Stimulated activated CD4-positive, alpha-beta T cell treated with anti-CD3 and anti-CD28 coated beads, Interleukin-2, amount 100 ng/mL, for 48 hours (primary cell): ENCODE results near the gene CD58.
"Not testable (repeated sequence)": the region's sequence is repeated elsewhere in the genome, so short reads cannot be mapped to it uniquely, and the experiment has no call there.

Experiments used
- DNase-seq, 2 donors: peaks; one replicate each; pipeline ENCODE4 v3.0.0-alpha.2; 2020

CD58 gene

DNA sequence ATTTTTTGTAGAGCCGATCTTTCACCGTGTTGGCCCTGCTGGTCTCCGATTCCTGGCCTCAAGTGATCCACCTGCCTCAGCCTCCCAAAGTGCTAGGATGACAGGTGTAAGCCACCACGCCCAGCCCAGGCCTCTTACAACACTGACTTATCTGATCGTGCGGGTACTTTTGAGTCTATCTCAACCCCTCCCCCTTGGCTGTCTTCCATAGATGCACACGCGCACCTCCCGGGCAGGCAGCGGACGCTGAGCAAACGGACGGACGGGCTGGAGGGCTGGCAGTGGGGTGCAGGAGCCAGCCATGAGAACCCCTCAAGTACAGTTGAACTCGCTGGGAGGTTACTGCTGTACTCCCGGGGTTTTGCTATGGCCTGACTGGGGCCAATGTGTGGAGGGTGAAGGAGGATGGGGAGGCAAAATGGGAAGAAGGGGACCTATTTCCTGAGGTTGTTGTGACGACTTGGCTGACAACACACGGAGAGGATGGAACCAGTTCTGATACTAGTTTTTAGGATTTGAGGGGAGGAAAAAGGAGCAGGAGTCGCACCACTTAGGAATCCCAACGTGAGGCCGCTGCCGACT lies 959 bp downstream of the CD58 start:
- peak; percentile 20 to 50 for DNase-seq

DNA sequence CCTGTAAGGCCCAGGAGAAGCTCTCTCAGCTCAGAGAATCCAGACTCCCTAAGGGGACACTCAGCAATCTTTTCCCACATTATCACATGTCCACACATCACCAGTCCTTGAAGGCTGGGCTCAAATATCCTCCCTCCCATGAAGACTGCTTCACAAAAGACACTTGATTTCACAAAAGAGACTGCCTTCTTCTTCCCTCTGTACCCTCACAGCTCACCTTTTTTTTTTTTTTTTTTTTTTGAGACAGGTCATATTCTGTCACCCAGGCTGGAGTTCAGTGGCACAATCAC lies 1.5 kb downstream of the CD58 start:
- DNase-seq, result no peak

DNA sequence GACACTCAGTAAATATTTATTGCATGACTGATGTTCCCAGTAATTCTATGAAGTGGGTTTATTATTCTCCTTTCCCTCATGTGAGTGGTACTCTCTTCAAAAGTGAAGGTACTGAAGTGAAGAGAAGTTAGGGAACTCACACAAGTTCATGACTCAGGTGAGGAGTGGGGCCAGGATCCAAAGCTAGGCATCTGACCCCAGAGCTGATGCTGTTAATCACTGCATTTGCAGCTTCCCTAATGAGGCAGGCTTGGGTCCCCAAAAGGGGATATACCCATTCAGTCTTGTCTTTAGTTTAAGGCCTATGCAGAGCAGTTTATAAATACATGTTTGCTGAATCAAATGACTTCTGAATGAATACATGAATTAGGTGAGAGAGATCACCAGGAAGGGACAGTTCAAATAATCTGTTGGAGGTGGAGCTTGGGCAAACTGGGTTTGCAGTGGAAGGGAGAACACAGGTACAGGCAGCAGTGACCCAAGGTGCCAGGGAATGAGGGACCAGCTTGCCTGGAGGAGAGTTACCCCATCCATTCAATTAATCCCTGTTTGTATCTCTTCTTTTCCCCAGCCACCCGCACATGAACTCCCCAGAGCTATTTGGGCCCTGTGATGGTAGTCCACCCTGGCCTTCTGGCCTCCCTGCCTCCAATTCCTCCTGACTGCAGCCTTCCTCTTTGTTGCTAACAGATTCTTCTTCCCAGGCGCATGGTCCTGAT lies 2.0 kb downstream of the CD58 start:
- DNase-seq, result no peak

DNA sequence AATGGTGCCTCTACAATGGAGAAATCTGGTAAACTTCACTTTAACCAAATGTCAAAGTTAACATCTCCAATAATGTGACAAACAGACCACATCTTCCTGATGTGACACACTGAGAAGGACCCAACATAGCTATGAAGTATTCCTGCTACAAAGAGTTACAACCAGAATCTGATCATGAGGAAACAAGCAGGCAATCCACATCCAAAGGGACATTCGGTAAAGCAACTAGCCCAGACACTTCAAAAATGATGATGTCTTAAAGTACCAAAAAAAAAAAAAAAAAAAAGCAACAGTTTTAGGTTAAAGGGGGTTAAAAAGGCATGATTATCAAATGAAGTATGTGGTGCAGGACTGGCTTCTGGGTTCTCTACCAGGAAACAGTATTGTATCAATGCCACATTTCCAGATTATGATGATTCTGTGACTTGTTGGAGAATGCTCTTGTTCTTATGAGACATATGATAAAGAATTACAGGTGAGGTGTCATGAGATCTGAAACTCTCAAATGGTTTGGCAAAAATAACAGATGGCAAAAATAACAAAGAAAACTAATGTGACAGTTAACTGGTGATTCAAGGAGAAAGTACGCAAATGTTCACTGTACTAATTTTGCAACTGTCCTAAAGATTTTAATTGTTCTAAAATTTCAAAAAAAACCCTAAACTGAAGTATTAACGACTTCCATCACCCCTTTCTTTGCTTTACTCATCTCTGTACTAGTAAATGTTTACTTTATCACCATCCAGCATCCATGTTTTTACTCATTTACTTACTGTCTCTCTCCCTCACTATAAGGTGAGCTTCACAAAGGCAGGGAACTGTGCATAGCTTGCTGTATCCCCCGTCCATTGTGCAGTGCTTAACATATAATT lies 2.8 kb downstream of the CD58 start:
- DNase-seq, result no peak

DNA sequence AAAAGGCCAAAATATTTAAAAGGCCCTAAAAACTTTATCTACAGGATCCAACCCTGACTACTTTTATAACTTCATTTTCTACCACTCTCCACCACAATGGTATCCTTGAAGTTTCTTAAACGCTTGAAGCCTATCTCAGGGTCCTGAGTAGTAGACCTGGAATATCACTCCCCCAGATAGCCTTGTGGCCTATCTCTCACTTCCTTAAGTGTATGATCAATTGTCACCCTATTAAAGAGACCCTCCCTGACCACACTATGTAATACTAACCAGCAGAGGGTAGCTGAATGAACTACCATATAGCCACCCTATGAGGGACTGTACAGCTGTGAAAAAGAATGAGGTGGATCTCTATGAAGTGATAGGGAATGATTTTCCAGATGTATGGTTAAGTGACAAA lies 5.6 kb downstream of the CD58 start:
- DNase-seq, result no peak

DNA sequence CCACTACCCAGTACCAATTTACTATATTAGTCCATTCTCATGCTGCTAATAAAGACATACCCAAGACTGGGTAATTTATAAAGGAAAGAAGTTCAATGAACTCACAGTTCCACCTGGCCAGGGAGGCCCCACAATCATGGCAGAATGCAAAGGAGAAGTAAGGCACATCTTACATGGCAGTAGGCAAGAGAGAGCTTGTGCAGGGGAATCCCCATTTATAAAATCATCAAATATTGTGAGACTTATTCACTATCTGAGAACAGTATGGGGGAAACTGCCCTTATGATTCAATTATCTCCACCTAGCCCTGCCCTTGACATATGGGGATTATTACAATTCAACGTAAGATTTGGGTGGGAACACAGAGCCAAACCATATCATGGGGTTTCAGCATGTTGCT lies 6.4 kb downstream of the CD58 start:
- no peak for DNase-seq

DNA sequence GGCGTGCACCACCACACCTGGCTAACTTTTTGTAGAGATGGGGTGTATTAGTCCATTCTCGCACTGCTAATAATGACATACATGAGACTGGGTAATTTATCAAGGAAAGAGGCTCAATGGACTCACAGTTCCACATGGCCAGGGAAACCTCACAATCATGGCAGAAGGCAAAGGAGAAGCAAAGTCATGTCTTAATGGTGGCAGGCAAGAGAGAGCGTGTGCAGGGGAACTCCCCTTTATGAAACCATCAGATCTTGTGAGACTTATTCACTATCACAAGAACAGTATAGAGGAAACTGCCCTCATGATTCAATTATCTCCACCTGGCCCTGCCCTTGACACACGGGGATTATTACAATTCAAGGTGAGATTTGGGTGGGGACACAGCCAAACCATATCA lies 8.4 kb downstream of the CD58 start:
- not testable (repeated sequence) for DNase-seq

DNA sequence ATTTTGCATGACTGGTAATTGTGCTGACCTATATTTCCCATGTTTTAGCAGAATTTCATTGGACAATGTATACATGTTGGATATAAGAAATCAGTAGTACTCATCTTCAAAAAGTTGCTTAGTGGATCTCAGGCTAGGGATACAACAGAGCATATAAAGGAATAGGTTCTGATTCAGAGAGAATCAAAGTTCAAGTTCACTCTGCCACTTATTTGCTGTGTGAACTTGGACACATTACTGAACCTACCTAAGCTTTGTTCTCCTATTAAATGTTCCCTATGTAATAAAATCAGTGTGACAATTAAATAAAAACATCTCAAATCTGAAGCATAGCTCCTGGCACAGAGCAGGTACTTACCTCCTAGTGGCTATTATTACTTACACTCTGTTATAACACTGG lies 9.3 kb downstream of the CD58 start:
- no peak for DNase-seq

DNA sequence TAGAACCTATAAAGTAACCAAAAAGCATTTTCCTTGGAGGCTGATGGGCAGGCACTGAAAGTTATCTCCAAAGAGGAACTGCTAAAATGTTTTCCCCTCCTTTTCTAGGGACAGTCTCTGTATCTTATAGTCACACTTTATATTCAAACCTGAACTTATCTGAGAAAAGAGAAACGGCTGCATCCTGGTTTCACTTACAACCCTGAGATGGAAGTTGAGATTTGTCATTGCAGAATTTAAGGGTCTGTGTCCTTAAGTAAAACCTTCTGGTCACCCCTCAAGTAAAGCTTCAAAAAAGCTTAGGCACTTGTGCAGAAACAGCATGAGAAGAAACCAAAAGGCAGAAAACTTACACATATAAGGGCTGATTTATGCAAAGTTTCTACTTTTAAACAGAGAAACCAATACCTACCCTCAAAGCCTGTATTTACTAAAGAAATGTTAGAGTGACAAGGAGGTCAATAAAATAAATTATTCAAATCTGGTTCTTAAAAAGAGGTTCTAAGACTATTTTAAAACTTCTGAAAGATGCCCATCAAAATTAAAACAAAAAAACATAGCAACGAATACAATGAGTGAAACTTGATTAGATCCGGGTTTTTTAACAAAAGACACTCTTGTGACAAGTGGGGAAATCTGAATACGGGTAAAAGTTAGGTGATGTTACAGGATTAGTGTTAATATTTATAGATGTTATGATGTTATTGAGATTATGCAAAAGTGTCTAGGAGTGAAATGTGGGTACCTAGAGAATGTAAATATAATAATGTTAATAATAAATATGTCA lies 9.9 kb downstream of the CD58 start:
- no peak for DNase-seq

DNA sequence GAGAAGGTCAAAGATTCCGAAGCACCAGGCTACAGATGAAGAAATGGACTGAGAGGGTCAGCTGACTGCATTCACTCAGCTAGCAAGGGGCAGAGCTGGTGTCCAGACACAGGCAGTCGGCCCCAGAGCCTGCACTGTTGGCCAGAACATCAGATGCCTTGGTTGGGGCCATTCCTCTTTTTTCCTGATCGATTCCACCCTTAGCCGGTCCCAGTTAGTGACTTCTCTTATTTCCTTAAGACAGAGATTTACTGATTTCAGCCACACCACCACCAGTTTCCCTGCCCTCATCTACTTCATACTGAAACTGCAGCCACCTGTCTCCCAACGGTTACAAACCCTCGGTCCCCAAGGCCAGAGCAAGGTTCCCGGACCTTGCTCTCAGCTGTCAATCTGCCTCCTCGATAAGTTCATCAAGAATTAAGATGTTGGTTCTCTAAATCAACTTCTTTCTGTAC lies 11.5 kb downstream of the CD58 start:
- DNase-seq, result no peak

DNA sequence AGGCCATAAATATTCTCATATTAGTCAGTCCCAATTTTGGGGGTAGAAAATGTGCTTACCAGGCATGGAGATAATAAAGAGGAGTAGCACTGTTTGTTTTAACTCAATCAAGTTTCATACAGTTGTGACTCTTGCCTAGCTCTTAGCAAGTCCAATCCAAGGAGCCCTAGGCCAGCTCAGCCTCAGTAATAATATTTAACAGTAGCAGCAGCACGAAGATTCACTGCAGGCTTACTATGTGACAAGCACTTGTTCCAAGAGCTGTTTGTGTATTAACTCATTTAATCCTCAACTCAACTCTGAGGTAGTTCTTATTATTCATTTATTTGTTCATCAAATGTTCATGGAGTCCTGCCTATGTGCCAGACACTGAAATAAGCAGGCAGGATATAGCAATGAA lies 12.3 kb downstream of the CD58 start:
- no peak for DNase-seq

DNA sequence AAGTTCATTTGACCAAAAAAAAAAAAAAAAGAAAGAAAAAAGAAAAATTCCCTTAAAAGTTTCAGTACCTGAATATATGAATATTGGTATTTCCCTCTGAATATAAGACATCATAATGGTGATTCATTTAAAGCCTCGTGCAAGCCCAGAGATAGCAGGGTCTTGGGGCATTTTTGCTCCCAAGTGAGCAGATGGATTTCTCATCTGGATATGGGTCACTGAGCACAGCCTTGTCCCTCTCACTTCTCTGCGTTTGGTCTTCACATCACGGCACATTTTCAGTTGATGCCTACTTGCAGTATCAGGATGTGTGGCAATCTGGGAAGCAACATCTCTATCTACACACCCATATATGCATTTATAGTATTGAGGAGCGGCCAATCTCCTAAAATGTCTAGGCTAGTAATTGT lies 12.7 kb downstream of the CD58 start:
- no peak for DNase-seq

DNA sequence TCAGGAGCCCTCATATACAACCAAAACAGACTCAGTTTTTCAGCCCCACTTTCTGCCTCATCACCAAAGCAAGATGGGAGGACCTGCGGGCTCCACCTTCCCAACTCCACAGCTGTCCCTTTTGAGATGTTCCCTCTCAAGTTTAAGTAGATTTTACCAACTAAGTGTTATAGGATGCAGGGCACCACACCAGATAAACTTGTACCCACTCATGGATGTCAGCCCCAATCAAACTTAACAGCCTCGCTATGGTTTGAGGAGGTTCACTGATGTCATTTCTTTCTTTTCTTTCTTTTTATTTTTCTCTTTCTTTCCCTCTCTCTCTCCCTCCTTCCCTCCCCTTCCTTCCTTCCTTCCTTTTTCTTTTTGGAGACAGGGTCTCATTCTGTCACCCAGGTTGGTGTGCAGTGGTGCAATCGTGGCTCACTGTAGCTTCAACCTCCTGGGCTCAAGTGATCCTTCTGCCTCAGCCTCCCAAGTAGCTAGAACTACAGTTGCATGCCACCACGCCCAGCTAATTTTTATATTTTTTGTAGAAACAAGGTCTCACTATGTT lies 13.4 kb downstream of the CD58 start:
- no peak for DNase-seq

DNA sequence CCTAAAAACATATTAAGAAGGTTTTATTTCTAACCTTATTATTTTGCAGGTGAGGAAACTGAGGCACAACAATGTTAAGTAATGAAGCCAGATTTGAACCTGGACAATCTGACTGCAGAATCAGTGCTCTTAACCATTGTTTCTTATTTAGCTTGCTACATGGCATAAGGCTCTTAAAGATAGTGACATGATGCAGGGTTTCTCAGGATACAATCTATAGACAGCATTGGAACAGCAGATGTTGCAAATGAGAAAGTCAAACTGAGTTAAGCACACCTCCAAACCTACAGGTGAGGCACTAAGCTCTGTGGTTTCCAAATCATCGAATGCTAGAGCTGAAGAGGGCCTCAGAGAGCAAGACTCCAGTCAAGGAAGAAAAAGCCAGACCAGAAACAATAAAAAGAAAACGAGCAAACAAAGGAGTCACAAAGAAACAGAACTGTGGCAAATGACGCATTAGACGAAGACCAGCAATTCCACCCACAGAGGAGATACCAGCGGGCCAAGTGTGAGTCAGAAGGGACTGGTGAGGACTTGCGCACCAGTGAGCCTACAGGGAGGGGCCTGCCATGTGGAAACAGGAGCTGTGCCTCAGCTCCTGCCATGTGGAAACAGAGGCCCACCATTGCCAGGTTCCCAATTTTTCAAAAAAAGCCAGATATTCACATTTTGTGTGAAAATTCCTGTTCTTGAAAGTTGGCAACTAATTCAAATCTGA lies 14.4 kb downstream of the CD58 start:
- peak; percentile 54 to 61 for DNase-seq

DNA sequence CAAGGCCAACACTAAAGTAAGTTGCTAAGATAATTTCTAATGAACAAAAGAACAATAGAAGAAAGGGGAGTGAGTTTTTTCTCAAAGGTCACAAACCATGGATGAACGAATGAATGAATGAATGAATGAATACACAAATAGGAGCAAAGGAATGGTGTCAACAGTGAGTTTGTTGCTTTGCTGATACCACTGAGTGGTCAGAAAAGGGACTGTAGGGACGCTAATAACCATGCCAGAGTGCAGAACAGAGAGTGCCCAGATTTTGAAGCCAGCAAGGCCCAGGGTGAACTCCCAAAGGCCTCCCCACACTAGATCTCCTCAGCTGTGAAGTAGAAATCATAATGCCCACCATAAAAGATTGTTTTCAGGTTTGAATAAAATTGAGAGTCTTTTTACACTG lies 15.9 kb downstream of the CD58 start:
- DNase-seq, result no peak

DNA sequence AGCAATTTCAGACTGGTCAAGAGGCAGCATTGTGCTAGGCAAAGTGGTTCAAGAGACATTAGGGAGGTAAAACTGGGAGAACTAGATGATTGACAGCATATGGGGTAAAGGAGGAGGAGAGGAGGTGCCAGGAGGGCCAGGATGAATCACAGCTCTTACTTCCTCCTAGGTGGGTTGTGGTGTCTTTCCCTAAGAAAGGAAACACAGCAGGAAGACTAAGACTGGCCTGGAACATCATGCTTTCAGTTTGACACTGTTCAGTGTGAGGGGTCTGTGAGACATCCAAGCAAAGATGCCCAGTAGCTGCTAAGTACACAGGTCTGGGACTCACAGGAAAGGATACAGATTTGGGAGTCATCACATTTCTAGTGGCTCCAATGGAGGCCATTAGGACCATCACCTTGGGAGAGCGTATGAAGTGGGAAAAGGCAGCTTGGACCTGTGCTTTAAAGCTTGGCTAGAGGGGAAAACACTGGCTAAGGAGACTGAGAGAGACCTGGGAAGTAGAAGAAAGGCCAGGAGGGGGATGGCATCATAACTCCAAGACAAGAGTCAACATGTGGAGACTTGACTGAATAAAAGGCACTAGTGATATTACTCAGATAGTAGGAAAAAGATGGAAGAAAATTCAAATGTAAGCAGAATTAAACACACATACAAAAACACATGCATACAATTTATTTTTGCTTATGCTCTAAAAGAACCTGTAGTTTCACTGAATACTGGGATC lies 17.3 kb downstream of the CD58 start:
- no peak for DNase-seq

DNA sequence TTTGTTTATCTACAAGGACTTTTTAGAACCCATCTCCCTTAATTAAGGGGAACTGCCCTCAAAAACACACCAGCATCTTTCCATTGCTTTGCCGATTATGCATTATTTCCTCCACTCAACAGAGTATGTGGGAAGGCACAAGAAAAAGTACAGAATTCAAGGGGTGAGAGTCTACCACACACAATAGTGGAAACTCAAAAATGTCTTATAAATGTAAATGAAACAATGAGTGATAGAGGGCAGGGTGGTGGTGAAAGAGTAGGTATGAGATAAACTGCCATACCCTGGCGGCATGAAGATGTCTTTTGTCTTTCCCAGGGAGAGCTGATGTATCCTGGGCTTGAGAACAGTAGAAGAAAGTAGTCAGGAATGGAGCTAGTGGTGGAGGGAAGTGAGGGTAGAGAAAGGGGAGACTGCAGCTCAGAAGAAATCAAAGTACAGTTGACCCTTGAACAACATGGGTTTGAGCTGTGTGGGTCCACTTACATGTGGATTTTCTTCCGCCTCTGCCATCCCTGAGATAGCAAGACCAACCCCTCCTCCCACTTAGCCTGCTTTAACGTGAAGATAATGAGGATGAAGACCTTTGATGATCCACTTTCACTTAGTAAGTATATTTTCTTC lies 24.4 kb downstream of the CD58 start:
- no peak for DNase-seq

DNA sequence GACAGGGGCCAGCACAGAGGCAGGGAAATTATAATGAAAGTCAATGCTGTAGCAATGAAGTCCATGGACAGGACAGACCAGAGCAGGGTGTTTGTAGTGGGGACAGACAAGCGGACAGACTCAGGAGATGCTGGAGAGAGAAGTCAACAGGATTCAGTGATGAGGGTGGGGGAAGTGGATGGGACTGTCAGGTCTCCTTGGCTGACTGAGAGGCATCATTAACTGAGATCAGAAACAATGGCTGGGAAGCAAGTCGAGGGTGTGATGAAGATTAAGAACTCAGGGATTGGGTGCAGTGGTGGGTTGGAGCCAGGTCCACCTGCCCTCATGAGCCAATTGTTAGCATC lies 25.5 kb downstream of the CD58 start:
- DNase-seq, result no peak

DNA sequence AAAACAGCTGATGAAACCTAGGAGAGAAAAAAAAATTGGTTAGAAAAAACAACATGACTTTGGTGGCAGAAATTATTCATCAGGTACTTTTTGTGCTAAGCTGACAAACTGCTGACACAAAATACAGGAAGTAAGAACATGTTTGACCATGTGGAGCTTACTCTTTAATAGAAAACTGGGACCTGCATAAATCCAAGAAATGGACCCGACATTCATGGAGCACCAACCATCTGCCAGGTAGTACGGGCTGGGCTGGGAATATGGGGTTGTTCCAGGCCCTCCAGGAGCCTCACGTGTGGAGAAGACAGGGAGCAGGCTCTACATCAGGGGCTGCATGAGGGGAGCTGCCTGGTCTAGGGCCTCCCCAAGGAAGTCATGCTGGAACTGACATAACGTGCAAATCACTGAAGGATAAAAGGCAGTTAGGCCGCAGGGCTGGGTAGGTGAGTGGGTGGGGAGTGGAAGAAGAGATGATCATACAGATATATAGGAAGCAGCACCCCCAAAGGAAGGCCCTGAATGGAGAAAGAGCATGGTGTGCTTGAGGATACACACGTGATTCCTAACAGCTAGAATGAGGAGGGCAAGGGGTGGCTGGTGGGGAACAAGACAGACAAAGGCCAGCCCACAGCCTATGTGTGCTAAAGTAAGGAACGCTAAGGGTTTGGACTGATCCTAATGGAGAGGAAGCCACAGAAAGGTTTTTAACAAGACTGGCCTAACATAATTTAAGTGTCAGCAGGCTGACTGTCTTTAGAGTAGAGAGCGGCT lies 26.1 kb downstream of the CD58 start:
- DNase-seq, result no peak

DNA sequence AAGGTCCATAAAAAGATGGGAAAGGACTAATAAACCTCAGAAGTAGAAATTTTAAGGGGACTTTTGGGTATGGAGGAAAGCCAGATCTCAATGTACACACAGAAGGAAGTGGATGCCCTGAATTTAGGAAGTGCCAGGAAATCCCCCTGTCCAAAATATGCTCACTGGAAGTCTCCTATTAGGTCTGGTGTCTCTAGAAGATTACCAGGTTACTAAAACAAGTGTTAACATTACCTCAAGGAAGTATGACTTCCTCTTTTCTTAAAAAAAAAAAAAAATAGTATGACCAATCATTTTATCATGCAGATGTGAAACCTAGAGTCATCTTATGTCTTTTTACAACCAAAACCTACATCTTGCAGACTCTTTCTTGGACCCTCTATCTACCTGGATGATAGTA lies 30.7 kb downstream of the CD58 start:
- no peak for DNase-seq

DNA sequence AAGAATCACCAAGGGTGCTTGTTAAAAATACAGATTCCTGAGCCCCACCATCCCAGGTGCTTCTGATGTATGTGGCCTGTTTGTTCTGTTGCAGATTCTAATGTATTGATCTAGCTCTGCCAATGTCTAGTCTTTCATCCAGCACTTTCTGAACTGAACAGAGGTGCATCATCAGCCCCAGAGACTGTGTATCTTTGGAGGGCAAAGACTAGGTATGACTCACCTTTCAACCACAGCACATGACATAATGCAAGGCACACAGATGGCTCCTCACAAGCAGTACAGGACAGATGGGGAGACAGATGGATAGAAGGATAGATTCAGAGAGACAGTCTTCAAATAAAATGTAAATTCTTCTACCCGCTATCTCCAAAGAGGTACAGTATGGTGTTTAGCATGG lies 32.3 kb downstream of the CD58 start:
- no peak for DNase-seq
